GM06990 (cell line): ENCODE measurements around the gene CELF2.
A peak's percentile ranks its signal among the peaks of the same experiment; 100 is the strongest.

ENCODE experiments used
- DNase-seq: peaks from one replicate; pipeline ENCODE4 v3.0.0-alpha.2; 2011; ENCODE audit not compliant: insufficient read length; ENCODE audit errors: extremely low read depth
- H3K27me3 ChIP-seq: replicated peaks from 2 replicates; pipeline ENCODE4 v1.6.0; 2011; ENCODE audit warnings: low read length; ENCODE audit not compliant: control insufficient read depth, insufficient read depth
- H3K36me3 ChIP-seq: 2 replicates; pipeline ENCODE4 v1.5.1; 2011; ENCODE audit warnings: low read length; ENCODE audit not compliant: control insufficient read depth, insufficient read depth
- H3K4me3 ChIP-seq: replicated peaks from 2 replicates; pipeline ENCODE4 v1.5.1; 2011; ENCODE audit warnings: low read depth, mild to moderate bottlenecking, control low read depth, low read length
- TF ChIP-seq, protein P1 (sequence below): IDR thresholded peaks from 2 replicates; pipeline ENCODE4 v1.5.1; 2011; ENCODE audit warnings: low read length, control low read depth, mild to moderate bottlenecking, inconsistent platforms; ENCODE audit not compliant: insufficient read depth, poor library complexity, severe bottlenecking

The CELF2 gene

GRCh38 chr10:11170574-11170973 lies 152.9 kb downstream of the CELF2 start:
- no peaks in the 10 kb centered on the region for H3K36me3 ChIP-seq
- H3K27me3 ChIP-seq, result no peaks in the 10 kb centered on the region
- peak overlapping the region; percentile 82 for H3K4me3 ChIP-seq
- TF ChIP-seq, protein P1, sequence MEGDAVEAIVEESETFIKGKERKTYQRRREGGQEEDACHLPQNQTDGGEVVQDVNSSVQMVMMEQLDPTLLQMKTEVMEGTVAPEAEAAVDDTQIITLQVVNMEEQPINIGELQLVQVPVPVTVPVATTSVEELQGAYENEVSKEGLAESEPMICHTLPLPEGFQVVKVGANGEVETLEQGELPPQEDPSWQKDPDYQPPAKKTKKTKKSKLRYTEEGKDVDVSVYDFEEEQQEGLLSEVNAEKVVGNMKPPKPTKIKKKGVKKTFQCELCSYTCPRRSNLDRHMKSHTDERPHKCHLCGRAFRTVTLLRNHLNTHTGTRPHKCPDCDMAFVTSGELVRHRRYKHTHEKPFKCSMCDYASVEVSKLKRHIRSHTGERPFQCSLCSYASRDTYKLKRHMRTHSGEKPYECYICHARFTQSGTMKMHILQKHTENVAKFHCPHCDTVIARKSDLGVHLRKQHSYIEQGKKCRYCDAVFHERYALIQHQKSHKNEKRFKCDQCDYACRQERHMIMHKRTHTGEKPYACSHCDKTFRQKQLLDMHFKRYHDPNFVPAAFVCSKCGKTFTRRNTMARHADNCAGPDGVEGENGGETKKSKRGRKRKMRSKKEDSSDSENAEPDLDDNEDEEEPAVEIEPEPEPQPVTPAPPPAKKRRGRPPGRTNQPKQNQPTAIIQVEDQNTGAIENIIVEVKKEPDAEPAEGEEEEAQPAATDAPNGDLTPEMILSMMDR, result no peak
- DNase-seq, result no peak

- H3K36me3 ChIP-seq, result no peaks in the 10 kb centered on the region
- no peaks in the 10 kb centered on the region for H3K27me3 ChIP-seq
- TF ChIP-seq, protein P1, result no peak
- DNase-seq, result no peak
- peak overlapping the region; percentile 82 for H3K4me3 ChIP-seq
Observed at GRCh38 chr10:11170993-11171851, 153.6 kb downstream of the CELF2 start.

GRCh38 chr10:11173042-11173441 lies 155.4 kb downstream of the CELF2 start:
- TF ChIP-seq, protein P1, result no peak
- no peaks in the 10 kb centered on the region for H3K27me3 ChIP-seq
- DNase-seq, result no peak
- peaks cover 4% of the 10 kb centered on the region for H3K36me3 ChIP-seq
- H3K4me3 ChIP-seq, result peak overlapping the region; percentile 28

DNA sequence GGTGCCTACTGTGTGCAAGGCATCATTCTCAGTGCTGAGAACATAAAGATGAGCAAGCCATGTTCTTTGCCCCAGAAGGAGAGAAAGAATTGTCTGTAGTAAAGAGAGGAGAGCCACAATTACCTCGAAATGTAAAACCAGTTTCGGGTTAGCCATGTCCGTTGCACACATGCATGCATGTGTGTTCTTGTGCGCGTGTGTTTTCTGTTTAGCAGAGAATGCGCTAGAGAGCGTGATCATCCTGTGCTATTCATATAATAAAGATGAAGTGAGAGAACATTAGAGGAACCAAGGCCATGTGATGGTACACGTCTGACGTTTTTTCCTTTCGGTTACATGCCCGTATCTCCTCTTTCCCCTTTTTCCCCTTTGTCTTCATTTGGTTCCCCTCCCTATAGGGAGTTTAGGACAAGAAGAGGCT lies 158.2 kb downstream of the CELF2 start:
- peak overlapping the region; percentile 49 for H3K4me3 ChIP-seq
- no peak for DNase-seq
- TF ChIP-seq, protein P1, result peak; percentile 5
- no peaks in the 10 kb centered on the region for H3K27me3 ChIP-seq
- peaks cover 8% of the 10 kb centered on the region for H3K36me3 ChIP-seq

DNA sequence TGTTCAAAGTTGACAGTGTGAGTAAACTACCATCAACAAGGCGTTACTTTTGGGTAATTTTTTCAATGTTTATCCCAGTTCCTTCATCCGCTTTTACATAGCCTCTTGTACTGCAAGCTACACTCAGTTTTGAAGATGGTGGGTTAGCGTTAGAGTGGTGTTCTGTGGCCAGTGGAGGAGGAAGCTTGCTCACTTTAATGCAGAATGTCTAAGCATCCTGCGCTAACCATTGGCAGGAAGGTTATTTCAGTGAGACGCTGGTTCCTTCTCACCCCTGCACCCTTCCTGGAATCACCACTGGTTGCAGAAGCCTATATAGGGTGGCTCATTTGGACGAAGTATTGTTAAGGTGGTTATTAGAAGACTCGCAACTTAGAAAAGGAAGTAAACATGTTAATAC lies 159.1 kb downstream of the CELF2 start:
- TF ChIP-seq, protein P1, result no peak
- peak overlapping the region; percentile 49 for H3K4me3 ChIP-seq
- peaks cover 10% of the 10 kb centered on the region for H3K36me3 ChIP-seq

DNA sequence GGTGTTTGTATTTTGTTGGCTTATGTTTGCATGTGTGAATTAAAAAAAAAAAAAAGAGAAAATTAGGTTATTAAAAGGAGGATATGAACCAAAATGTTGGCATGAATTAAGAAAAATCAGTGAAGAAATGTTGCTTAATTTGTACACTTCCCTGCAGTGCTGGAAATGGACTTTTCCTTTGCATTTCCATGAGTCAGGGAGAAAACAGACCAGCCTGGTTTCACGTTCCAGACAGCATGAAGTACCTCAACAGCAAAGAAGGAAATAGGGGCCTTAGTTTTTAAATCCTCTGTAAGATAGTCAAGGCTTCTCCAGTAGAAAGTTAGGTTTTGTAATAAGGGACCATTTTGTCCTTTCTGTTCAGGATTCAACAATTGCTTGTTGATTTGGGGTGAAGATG lies 159.7 kb downstream of the CELF2 start:
- Histone ChIP-seq H3K4me3 (no peak overlapping the region), H3K27me3 (no peaks in the 10 kb centered on the region), H3K36me3 (peaks cover 10% of the 10 kb centered on the region)
- no peak for DNase-seq
- TF ChIP-seq, protein P1, result no peak

More for the DNA sequence above, 159.1 kb downstream of the CELF2 start:
- no peak for DNase-seq
- H3K27me3 ChIP-seq, result no peaks in the 10 kb centered on the region
